Heart left ventricle (tissue), 16 donors: ENCODE results near the gene AFAP1. TPM values are rescaled to one million over a fixed set of nuclear protein-coding genes. Genes with fewer than 3 reads are reported as not detected.

Experiments used
- ATAC-seq, 4 donors: fragments of 200-7000 bp; cut with Tn5 transposase; one replicate each; pipeline ENCODE4 v1.9.1; 2020 to 2022; ENCODE audit warnings: moderate library complexity in 4 of 4, mild to moderate bottlenecking in 3 of 4, moderate number of reproducible peaks in 1 of 4
- DNase-seq, 5 donors: peaks; one replicate each; pipeline ENCODE4 v3.0.0-alpha.2; 2020
- H3K27ac ChIP-seq, 12 donors: fragments of 200-600 bp; sonication (generic) in 4 of 12; one replicate each; pipeline versions ENCODE4 v1.5.0 to v1.8.0; 2016 to 2022; ENCODE audit warnings: mild to moderate bottlenecking in 2 of 12
- H3K27me3 ChIP-seq, 9 donors: fragments of 200-600 bp; sonication (generic) in 2 of 9; one replicate each; pipeline versions ENCODE4 v1.5.1 to v1.8.0; 2016 to 2022; ENCODE audit warnings: mild to moderate bottlenecking in 3 of 9
- H3K36me3 ChIP-seq, 9 donors: fragments of 200-600 bp; sonication (generic) in 2 of 9; one replicate each; pipeline versions ENCODE4 v1.5.0 to v1.8.0; 2018 to 2022; ENCODE audit warnings: mild to moderate bottlenecking in 2 of 9
- H3K4me1 ChIP-seq, 12 donors: fragments of 200-600 bp; sonication (generic) in 4 of 12; one replicate each; pipeline versions ENCODE4 v1.5.0 to v1.8.0; 2016 to 2022; ENCODE audit warnings: mild to moderate bottlenecking in 3 of 12
- H3K4me3 ChIP-seq, 12 donors: fragments of 200-600 bp; sonication (generic) in 4 of 12; one replicate each; pipeline versions ENCODE4 v1.5.0 to v1.8.0; 2017 to 2022; ENCODE audit warnings: mild to moderate bottlenecking in 9 of 12, moderate library complexity in 4 of 12
- H3K9me3 ChIP-seq, 12 donors: fragments of 200-600 bp; sonication (generic) in 4 of 12; one replicate each; pipeline versions ENCODE4 v1.5.0 to v1.8.0; 2016 to 2022; ENCODE audit warnings: mild to moderate bottlenecking in 1 of 12
- CTCF ChIP-seq, 12 donors: fragments of 200-600 bp; sonication (generic) in 4 of 12; IDR thresholded peaks; one replicate each; pipeline versions ENCODE4 v1.5.0 to v1.8.0; 2018 to 2022; ENCODE audit warnings: antibody characterized with exemption in 12 of 12, mild to moderate bottlenecking in 5 of 12
- POLR2A ChIP-seq, 2 donors: fragments of 450-650 bp; IDR thresholded peaks; one replicate each; pipeline ENCODE4 v1.6.1; 2017; ENCODE audit warnings: antibody characterized with exemption in 2 of 2, mild to moderate bottlenecking in 2 of 2, moderate library complexity in 2 of 2
- WGBS, 4 donors: extraction: QIAGEN DNeasy Blood & Tissue Kit in 2 of 4; methylation state at CpG; one replicate each; pipeline versions ENCODE4 v1.1.5 to v1.1.7; 2013 to 2018; 5-methylcytosine and 5-hydroxymethylcytosine counted together
- intact Hi-C, 10 donors: fragments of 100-400 bp; cut with DNase I; formaldehyde crosslinking; loops; one replicate each; pipeline versions ENCODE4 v1.11.1 to v1.14.2; 2022
- polyA plus RNA-seq, 2 donors: library from polyadenylated mRNA; stranded (reverse); fragments of 200-250 nt; gene quantifications; one replicate each; pipeline ENCODE4 v1.2.3, GENCODE V29; 2013
- total RNA-seq, 9 donors: library from RNA; depleted of rRNA in 2 of 9; stranded (reverse); fragments of >200 nt in 2 of 9; fragmentation: NEBNext Ultra II Directional in 3 of 9; extraction: Animal tissue kit (Norgen Biotek cat#: 25700) in 3 of 9; gene quantifications; one replicate each; pipeline versions ENCODE4 v1.1.0 to v1.2.4, GENCODE V29; 2016 to 2023
- donor health status: ischemic (EF 13 %, LVEDD 7.1; RV severe dilation, severe dysfunction).
- donor health status: healthy with polysubstance abuse.
- donor health status: DM: no; HTN: yes; CAD: no.
- donor health status: DM: no; HTN: no; CAD: no.
- donor health status: ischemic (EF 25% LVEDD 6.9; RV normal size, moderate dysfunction).
- donor health status: ischemic (EF 25% LVEDD 5.7; RV mildly dilated, moderate dysfunction).
- donor health status: healthy.
- donor health status: DM: yes; HTN: yes; CAD: no.
- donor health status: ischemic (EF 35%, LVEDD 5.7; RV mildly dilated, moderate dysfunction).
- donor health status: nonischemic (EF 11% LVEDD 7.7; RV severe dilation, severe dysfunction).
- donor health status: DM: yes; HTN: yes; CAD: no.
- donor health status: PGD.
- donor health status: ischemic (EF 29% LVEDD 5.4; RV normal size, mild dysfunction).
- donor health status: nonischemic (EF 23%, LVEDD 6.1; RV moderate dilation, normal function).

The AFAP1 gene
- total and polyA plus RNA-seq, 11 donors = 2.0 to 18.0 (median 7.0) TPM

DNA sequence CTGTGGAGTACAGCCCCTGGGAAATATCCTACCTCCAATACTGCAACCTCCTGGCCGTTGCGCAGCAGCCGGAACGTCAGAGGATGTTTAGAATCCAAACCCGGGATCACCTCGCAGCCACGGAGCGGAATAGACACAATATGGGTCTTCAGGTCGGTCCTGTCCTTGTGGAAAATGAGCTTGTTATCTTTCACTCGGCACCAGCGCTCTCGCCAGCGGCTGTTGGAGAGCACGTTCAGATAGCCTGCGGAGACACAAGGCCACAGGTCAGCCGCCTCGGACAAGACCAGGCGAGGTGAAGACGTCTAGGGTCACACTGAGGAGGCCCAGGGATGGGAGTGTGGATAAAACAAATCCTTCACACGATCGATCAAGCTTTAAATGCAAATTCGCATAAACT lies 139.3 kb downstream of the AFAP1 start:
- no peaks in the 10 kb centered on the region for H3K27me3 ChIP-seq
- H3K36me3 ChIP-seq = peaks cover 0 to 53% (median 37%) of the 10 kb centered on the region in 9 donors
- WGBS, 4 donors = 89 to 91% (median 90%) methylated on average over 22 of the region's 22 CpGs
- intact Hi-C loops = loop anchor here in 5 of 10 donors (1.0 to 10.0 kb wide), 5 partner anchors 38 to 394 kb away; partner anchors contain the start of genes AFAP1 (in 1 of the 5) and SH3TC1 (in 1 of the 5)
- TF ChIP-seq POLR2A (IDR thresholded peaks at IDR 0.05) (no peak), CTCF (IDR thresholded peaks at IDR 0.05) (no peak)
- H3K4me3 ChIP-seq = no peak overlapping the region
- no peak overlapping the region for H3K27ac ChIP-seq
- no peak for ATAC-seq
- no peak for DNase-seq
- no peaks in the 10 kb centered on the region for H3K9me3 ChIP-seq
- H3K4me1 ChIP-seq = peaks cover 0 to 24% (median 12%) of the 10 kb centered on the region in 12 donors

- no peak for ATAC-seq
Observed at GRCh38 chr4:7799736-7800135, 139.9 kb downstream of the AFAP1 start.

DNA sequence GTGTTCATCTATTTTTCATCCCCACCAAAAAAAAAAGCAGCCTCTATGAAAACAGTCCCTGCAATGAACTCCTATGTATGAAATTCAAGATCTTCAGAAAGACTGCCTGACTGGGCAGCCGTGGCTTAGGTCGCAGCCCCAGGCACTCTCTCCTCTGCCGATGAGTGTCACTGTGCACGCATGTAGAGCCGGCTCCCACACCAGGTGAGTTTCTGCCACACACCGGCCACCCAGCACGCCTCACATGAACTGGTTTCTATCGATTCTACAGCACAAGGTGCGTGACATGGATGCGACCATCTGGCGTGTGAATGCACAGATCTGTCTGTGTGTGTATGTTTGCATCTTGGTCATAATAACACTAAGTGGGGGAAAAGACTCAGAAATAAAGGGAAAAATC lies 140.4 kb downstream of the AFAP1 start:
- WGBS, 4 donors = 96 to 98% (median 97%) methylated on average over 11 of the region's 11 CpGs
- no peak for DNase-seq
- Histone ChIP-seq H3K36me3 (peaks cover 0 to 53% (median 37%) of the 10 kb centered on the region in 9 donors), H3K27ac (no peak overlapping the region), H3K4me1 (peaks cover 0 to 13% (median 2%) of the 10 kb centered on the region in 12 donors), H3K4me3 (no peak overlapping the region), H3K9me3 (no peaks in the 10 kb centered on the region), H3K27me3 (no peaks in the 10 kb centered on the region)
- intact Hi-C loops = no loop called here
- no peak for ATAC-seq
- no peak for TF ChIP-seq CTCF (IDR thresholded peaks at IDR 0.05)
- TF ChIP-seq POLR2A (IDR thresholded peaks at IDR 0.05) = no peak

More at GRCh38 chr4:7799736-7800135, 139.9 kb downstream of the AFAP1 start:
- Histone ChIP-seq H3K4me1 (peaks cover 0 to 18% (median 6%) of the 10 kb centered on the region in 12 donors), H3K9me3 (no peaks in the 10 kb centered on the region), H3K27me3 (no peaks in the 10 kb centered on the region), H3K36me3 (peaks cover 0 to 53% (median 37%) of the 10 kb centered on the region in 9 donors), H3K27ac (no peak overlapping the region), H3K4me3 (no peak overlapping the region)
- intact Hi-C loops = loop anchor here in 5 of 10 donors (1.0 to 10.0 kb wide), 5 partner anchors 37 to 395 kb away; partner anchors contain the start of genes AFAP1 (in 1 of the 5) and SH3TC1 (in 1 of the 5)
- no peak for DNase-seq
- 88 to 96% (median 94%) methylated on average over 5 of the region's 5 CpGs for WGBS, 4 donors
- TF ChIP-seq CTCF (IDR thresholded peaks at IDR 0.05) = no peak

- Histone ChIP-seq H3K36me3 (peaks cover 0 to 61% (median 38%) of the 10 kb centered on the region in 9 donors), H3K9me3 (no peaks in the 10 kb centered on the region), H3K4me1 (peaks cover 0 to 8% (median 0%) of the 10 kb centered on the region in 12 donors), H3K27ac (no peak overlapping the region), H3K4me3 (no peak overlapping the region), H3K27me3 (no peaks in the 10 kb centered on the region)
- TF ChIP-seq POLR2A (IDR thresholded peaks at IDR 0.05) (no peak), CTCF (IDR thresholded peaks at IDR 0.05) (no peak)
- DNase-seq (no peak), ATAC-seq (no peak)
- 78 to 89% (median 87%) methylated on average over 13 to 18 of the region's 18 CpGs for WGBS, 4 donors
- intact Hi-C loops = no loop called here
Observed at GRCh38 chr4:7798178-7798995, 141.3 kb downstream of the AFAP1 start.
